Hypothalamus (tissue), 51 donors: Measurements from ENCODE around the gene TMEM167A.
A peak's percentile ranks its signal among the peaks of the same experiment; 100 is the strongest.

Experiments used
- DNase-seq, 51 donors: peaks; one replicate each; lab custom pipeline; 2025; lab: John Stamatoyannopoulos, UW

TMEM167A gene, protein sequence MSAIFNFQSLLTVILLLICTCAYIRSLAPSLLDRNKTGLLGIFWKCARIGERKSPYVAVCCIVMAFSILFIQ

DNA sequence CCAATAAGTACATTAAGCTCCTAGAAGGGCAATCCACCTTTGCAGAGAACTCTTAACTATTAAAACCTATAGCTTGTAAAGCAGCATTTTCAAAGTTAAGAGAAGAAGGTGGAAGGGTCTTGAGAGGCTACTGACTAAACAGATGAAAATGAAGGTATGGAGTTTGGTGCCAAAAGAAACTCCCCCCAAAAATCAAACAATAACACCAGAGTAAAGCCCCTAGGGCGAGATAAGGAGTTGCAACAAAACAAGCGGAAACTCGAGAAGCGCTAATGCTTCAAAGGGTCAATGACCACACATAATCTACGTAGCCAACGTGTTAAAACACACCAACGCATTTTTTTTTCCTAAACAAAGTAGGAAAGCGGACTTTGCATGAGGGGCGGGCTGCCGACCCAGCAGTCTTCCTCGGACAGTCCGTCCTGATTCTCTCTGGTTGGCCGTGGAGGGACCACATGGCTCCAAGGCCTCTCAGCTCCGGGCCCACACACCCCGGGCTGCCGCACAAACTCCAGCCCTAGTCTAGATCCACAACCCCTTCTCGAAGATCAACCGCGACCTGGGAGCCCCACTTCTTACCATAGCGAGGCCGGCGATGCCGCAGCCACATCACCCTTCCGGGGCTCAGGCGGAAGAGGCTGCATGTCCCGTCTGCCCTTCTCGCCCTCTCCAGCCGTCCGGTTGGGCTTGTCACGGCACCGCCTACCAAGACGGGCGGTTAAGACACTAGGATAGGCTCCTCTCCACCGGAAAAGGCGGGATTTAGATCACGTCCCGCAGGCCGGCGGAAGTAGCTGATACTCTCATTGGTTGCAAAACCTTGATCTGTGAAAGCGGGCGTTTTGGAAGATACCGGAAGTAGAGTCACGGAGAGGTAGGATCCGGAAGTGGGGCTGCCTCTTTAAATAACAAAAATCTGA lies at the start of gene TMEM167A, which contains the start of gene XRCC4:
TSS of gene TMEM167A (minus strand) at position 653 of the 920 bp plus-strand sequence. CDS start at position 582, 71 bp downstream.
TSS of gene XRCC4 (plus strand) at position 806 of the 920 bp plus-strand sequence. CDS start 27,373 bp downstream, outside the sequence.
- DNase-seq, result peak; percentile 52 to 99 (median 95)

DNA sequence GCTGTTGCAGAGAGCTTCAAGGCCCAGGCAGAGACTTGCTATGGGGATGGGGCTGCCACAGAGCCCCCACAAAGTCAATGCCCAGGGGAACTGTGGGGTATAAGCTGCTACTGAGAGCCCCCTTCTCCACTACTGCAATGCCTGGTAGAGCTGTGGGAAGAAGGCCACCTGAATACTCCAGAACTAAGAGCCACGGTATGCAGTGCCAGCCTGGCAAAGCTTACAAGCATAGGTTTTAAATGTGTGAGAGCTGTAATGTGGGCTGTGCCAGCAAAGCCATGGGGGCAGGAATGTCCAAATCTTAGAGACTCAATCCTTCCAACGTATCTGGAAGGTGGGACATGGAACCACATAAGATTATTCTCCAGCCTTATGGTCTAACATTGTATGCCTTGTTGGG lies 49.3 kb upstream of the TMEM167A start:
- no peak for DNase-seq

DNA sequence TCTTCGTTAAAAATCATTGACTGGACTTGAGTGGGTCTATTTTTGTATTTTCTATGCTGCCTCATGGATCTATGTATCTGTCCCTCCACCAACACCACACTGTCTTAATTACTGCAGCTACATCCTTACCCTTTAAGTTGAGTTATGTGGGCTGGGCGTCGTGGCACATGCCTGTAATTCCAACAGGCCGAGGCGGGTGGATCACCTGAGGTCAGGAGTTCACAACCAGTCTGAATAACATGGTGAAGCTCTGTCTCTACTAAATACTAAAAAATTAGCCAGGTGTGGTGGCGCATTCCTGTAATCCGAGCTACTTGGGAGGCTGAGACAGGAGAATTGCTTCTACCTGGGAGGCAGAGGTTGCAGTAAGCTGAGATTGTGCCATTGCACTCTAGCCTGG lies 48.4 kb upstream of the TMEM167A start:
- no peak for DNase-seq

DNA sequence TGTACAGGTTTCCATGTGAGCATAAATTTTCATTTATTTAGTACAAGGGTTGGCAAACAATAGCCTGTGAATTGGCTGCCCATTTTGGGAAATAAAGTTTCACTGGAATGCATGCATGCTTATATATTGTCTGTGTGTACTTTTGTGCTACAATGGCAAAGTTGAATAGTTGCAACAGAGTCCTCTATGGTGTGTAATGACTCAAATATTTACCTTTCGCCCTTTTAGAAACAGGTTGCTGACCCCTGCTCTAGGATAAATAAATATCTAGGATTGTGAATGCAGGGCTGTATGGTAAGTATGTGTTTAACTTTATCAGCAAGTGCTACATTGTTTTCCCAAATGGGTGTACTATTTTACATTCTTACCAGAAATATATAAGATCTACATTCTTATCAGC lies 47.4 kb upstream of the TMEM167A start:
- no peak for DNase-seq

DNA sequence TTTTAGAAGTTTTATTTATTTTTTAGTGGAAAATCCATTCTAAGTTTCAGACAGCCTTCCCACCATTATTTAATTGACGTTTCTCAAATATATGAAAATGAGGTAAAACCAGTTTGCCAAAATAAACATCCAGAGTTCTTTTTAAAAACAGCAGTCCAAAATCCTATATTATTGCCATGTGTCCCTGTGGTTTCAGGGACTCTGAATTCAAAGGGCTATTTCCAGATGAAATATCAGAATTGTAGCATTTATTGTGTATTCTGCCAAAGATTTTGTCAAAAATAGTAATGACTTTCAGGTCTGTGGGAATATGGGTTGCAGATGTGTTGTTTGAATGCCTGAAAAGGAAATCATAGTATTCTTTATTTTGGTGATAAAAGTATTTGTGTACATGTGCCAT lies 41.8 kb upstream of the TMEM167A start:
- no peak for DNase-seq

DNA sequence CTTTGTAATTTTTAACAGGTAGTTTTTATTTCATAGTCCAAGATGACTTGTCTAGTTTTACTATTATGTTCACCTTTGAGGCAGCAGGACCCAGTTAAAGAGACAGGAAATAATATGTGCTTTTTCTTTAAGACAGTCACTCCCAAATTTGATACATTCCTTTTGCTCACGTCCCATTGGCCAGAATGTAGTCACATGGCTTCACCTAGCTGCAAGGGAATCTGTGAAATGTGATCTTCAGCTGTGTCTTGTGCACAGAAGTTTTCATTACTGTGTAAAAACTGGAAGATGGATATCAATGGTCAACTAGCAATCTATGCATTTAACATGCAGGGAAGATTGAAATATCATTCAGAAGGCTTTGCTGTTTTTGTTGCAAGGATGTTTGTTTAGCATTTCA lies 41.3 kb upstream of the TMEM167A start:
- no peak for DNase-seq

DNA sequence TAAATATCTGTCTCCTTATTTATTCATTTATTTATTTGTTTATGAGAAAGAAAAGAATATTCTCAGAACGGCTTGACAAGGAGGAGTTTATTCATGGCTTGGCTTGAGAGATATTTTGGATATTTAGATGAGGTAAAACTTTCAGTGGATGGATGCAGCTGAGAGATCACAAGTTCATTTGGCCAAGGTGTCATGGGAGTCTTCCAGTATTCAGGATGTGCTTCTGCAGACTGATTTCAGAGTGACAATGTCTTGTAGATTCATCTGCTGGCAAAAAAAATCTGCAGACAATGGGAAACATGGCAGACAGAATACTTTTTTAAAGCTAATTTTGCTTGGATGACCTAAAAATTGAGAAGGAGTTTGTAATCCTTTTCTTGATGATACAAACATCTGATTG lies 38.6 kb upstream of the TMEM167A start:
- DNase-seq, result no peak

DNA sequence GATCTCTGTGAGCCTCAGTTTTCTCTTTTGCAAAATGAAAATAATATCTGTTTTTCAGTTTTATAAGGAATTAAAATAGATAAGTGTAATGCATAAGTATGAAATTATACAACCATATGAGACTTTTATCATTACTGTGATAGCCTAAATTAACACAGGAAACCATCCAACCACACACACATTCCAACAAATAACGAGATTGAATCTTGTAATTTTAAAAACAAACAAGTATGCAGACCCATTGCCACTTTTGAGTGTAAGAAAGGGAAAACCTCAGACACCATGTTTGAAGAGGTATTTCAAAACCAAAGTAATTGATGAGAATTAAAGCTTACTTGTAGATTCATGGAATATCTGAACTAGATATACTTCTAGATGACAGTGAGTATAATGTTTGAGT lies 32.2 kb upstream of the TMEM167A start:
- DNase-seq, result no peak

DNA sequence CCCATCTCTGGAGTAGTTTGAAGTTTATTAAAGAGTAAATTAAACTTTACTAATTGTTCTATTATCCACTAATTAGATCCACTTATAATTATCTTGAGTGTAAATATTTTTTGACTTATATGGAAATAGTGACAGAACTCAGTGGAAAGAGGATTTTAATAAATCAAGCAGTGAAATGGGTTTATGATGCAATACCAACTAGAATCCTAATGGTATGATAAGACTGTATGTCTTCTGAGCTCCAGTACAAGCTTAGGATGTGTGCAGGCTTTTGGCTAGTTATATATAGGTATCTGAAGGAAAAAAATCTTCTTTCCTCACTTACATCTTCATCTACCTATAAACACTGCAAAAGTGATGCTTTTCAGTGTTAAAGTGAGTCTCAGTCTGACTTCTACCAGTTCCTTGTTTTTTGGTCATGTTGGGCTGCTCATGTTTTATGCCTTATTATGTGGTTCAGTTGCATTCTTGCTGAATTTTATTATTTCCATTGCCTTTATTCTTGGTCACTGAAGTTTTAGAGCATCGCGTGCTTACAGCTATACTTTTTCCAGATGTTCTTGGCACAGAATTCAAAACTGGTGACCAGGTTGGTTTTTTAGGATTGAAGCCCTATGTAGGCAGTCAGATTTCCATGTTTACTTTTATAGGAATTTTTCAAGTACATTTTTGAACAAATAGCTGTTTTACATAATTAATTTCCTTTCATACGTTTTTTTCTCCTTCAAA lies 30.7 kb upstream of the TMEM167A start:
- no peak for DNase-seq

DNA sequence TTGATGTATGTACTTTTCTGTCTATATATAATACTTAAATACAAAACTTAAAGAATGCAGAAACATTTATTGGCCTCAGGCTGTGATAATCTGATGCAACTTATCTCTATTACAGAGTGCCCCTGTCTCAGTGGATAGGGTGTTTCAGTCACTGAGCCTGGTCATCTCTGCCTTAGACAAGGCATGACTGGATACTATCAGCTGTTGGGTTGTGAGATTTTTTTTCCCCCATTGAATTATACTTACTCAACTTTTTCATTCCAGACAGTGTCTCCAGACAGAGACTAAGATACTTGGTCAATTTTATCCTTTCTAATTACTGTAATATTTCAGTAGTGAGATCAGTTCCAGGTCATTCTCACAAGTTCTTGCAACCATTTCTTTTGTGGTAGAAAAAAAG lies 26.8 kb upstream of the TMEM167A start:
- no peak for DNase-seq

DNA sequence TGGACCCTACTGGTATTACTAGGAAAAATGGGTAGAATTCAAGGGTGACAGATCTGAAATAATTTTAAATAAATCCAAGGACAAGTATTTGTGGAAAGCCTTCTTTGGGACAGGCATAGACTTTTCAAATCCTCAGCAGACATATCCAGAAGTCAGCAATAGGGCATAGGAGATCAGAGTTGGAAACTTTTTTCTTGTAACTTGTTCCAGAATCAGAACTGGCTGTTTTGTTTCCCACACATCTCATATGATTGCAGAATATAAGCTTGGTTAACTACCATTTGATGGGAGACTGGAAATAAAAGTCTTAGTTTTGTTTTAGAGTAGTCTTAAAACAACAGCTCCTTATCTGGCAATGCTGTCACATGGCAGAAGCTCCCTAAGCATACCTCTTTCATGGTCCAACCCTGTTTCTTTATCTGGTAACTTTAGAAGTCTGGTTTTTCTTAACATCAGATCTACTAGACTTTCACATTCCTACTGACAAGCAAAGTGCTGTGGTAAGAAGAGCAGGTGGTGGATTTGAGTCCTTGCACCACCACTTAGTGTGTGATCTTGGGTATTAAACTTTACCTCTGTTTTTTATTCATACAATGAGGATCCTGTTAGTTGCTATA lies 25.3 kb upstream of the TMEM167A start:
- no peak for DNase-seq

DNA sequence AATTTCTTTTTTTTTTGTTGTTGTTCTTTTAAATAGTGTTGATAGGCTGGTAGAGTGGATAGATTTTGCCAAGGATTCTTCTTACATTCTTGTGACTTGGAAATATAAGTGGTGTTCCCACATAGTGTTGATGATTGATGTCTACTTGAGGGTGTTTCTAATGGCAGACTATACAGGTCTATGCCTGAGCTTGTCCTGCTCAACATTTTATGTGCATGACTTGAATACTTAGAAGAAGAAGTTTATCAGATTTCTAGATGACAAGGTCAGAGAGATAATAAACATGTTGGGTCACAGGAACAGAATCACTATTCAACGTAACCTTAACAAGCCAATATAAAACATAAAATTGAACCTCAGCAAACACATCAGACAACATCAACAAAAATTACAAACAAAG lies 24.3 kb upstream of the TMEM167A start:
- DNase-seq, result no peak

DNA sequence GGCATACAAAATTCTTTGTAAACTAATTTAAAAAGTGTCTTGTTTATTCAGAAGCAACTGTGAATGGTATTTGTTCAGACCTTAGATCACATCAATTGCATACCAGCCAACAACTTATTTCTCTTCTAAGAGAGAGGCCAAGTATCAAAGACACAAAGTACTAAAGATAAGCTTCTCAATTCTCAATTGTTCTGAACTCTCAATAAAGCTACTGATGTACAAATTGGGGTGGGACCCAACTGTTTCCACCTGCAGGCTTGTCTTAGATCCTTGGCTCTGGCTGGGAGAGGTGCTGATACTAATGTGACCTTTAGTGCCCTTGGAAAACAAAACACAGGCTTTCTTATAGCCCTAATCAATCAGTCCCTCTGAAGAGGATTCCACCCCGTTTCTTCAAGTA lies 22.3 kb upstream of the TMEM167A start:
- DNase-seq, result peak in 2 of 51 donors; percentile 3 to 10

DNA sequence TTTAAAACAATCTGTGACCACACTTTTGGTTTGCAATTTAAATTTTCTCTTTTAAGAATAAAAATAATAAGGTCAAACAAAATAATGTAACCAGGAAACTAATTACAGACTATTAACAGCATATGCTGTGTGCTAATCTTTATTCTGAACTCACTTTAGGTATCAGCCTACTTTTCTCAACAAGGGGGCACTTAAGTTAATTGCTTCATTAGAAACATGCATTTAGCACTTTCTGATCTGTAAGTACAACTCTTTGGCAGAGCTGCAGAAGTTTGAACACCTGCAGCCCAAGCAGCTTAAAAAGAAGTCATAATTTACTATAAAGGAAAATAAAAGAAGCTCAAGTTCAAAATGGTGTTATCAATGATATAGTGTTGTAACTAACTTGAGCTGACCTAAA lies 21.8 kb upstream of the TMEM167A start:
- DNase-seq, result no peak

DNA sequence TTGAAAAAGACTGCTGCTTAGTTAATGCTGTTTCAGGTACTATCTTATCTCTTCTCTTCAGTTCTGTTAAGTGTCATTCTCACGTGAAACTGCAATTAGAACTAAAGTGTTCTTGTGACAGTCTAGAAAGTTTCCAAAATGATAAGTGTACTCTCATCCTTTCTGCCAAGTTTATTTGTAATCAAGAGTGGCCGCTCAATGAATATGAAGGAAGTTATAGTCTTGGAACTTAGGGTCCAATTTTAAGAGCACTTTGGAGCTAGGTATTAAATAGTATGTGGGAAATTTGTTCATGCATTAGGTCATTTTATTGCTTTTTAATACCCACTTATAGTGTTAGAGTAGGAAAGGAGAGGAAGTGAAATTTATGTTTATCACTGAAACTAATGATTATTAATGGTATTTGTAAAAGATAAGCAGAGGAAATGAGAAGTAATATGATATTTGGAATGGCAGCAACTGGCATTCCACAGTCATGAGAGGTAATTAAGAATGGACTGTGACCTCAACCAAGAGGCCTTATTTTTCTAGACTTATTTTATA lies 20.6 kb upstream of the TMEM167A start:
- no peak for DNase-seq

DNA sequence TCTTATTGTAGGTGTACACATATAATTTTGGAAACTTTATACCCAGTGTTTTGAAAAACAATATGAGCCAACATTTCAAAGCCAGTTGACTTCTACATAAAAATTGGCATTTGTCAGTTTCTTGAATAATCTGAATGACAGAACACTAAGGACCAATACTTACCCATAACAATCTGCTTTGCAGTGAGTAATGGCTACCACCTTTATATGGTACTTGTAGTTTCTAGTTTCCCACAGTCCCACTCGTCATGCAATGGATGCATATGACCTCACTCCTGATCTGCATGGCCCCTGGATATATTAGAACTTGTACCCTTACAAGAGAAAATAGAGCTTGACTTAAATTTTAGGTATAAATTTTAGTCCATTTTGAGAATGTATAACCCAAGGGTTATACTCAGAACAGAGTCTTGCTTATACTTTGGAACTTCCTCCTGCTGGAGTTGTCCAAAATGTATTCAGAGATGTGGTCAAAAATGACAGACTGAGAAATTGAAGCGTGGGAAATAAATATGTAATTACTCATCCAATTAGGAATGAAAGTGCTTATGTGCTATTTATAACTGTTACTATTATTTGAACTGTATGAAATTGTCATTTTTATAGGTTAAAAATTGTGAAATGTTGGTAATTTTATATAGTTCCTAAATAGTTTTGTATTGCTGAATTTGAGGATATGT lies 19.6 kb upstream of the TMEM167A start:
- no peak for DNase-seq

DNA sequence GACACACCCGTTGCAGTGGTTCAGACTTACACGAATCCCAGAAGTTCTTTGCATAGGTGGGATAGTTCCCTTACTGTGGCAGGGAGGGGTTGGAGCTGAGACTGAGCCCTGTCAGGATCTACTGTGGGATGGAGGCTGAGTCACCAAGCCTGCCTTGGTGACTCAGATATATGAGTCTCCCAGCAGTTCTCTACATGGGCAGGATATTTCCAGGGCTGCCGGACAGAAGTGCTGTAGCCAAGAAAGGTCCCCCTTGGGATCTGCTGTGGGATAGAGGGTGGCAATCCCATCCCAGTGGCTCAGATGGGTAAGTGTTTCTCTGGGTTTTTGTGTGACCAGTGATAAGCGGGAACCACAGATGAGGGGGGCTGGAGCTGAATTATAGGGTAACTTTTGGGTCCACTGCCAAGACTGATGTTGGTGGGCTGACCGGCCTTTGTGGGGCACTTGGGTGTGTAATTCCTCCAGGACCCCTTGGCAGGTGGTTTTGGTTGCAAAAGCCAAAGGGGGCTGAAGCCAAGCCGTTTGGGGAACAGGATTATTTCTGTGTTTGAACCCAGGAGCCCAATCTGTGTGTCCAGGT lies 18.9 kb upstream of the TMEM167A start:
- peak in 1 of 51 donors; percentile 6 for DNase-seq

DNA sequence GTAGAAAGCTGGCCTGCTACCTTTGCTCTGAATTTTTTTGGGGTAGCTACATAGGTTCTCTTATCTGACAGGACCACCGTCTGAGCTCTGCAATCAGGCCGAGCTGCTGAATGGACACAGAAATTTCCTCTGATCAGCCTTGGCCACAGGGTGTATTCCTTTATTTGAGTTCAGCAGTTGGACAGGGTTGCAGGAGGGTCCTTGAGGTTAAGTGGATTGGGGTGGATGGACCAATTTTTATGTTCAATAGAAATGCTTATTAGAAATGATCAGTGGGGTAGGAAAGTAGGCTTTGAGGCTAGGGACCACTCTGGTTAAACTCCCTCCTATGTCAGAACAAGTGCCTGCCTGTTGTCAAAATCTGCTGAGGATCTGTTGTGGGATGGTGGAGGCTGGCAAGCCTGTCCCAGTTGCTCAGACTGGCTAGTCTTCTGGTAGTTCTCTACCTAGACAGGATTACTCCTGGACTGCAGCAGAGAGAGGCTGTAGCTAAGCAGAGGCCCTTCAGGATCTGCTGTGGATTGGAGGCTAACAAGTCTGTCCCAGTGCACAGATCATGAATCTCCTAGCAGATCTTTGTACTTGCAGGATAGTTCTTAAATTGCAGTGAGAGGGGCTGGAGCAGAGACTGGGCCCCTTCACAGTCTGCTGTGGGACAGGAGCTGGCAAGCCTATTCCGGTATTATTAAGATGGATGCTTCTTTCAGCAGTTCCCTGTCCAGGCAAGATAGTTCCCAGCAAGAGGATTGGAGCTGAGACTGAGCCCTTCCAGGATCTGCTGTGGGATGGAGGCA lies 18.2 kb upstream of the TMEM167A start:
- no peak for DNase-seq

DNA sequence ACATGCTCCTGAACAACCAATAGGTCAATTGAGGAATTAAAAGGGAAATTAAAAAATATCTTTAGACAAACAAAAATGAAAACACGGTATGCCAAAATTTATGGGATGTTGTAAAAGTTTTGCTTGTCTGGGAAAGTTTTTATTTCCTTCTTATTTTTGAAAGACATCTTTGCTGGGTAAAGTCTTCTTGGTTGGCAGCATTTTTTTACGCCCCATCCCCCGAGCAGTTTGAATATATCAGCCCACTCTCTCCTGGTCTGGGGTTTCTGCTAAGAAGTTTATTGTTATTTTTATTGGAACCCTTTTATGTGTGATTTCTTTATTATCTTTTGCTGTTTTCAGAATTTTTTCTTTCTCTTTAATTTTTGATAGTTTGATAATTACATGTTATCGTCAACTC lies 16.5 kb upstream of the TMEM167A start:
- no peak for DNase-seq
